Stimulated activated memory B cell treated with anti-CD40 and anti-IgM and Interleukin-4, amounts not matched to agents 10 μg/mL and 1 μg/mL and 100 μg/mL, for 72 hours (primary cell): ENCODE measurements around the gene ASRGL1.
A peak's percentile ranks its signal among the peaks of the same experiment; 100 is the strongest.

ENCODE experiments used
- ATAC-seq: fragments of 150-1000 bp; cut with Tn5 transposase; 2 replicates; pipeline ENCODE4 v1.10.0; 2021
- H3K27ac Mint-ChIP-seq: one replicate; pipeline ENCODE4 v1.8.0; 2022; ENCODE audit warnings: mild to moderate bottlenecking, mixed read lengths
- H3K27me3 Mint-ChIP-seq: one replicate; pipeline ENCODE4 v1.8.0; 2022; ENCODE audit warnings: mixed read lengths
- H3K36me3 Mint-ChIP-seq: one replicate; pipeline ENCODE4 v1.8.0; 2022; ENCODE audit warnings: mixed read lengths
- H3K4me1 Mint-ChIP-seq: one replicate; pipeline ENCODE4 v1.8.0; 2022; ENCODE audit warnings: mixed read lengths
- H3K4me3 Mint-ChIP-seq: one replicate; pipeline ENCODE4 v1.8.0; 2022; ENCODE audit warnings: mild to moderate bottlenecking, moderate library complexity, mixed read lengths
- H3K9me3 Mint-ChIP-seq: one replicate; pipeline ENCODE4 v1.8.0; 2022; ENCODE audit warnings: mixed read lengths

The ASRGL1 gene

DNA sequence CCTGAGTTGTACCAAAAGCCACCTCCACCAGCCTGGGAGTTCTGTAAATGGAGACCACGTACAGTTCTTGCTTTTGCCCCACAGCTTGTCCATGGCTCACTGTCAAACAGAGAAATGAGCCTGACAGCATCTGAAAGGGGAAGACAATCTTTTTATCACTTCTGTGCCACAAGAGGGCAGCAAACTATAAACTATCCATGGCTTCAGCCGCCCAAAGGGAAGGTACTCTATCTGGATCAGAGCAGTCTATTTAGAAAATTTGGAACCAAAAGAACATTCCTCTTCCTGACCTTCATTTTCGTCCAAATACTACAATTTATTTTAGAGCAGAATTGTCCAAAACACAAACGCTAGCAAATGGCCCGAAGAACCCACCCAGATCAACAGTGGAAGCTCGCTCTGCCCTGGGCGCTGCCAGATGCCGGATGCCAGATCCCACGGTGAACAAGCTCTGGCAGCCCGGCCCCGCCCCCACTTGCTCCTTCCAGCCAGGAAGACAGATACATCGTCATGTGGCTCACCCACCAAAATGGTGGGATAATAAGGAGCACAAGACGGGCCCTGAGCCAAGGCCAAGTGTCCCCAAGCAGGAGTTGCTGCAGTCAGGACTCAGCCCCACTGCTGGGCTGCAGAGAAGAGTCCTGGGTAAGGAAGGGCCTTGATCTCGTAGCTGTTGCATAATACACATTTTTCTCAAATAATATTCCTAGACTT lies 57.7 kb downstream of the ASRGL1 start:
- peaks cover 21% of the 10 kb centered on the region for H3K27me3 Mint-ChIP-seq
- no peak overlapping the region for H3K4me3 Mint-ChIP-seq
- H3K36me3 Mint-ChIP-seq = no peaks in the 10 kb centered on the region
- H3K4me1 Mint-ChIP-seq = no peaks in the 10 kb centered on the region
- peak; percentile 84 for ATAC-seq
- no peak overlapping the region for H3K27ac Mint-ChIP-seq
- no peaks in the 10 kb centered on the region for H3K9me3 Mint-ChIP-seq

DNA sequence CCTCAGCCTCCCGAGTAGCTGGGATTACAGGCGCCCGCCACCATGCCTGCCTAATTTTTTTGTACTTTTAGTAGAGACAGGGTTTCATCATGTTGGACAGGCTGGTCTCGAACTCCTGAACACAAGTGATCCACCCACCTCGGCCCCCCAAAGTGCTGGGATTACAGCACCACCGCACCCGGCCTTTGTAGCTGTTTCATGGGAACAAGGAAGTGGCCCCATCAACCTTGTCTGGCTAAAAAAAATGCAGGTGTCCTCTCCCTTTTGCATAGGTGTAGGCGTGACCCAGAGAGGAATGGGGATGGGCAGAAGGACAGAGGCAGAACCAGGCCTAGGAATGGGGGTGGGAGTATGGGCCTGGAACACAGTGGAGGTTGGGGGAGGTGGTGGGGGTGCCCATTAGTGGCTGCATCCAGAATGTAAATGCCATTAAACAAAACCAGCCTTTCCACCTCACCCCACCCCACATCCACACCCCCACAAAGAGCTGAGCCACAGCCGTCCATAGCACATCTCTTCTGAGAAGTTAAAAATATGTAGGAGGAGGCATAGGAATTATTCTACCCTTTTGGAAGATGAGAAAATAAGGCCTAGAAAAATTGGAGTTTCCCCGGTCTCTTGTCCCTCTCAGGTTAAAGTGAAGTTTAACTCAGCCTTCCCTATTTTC lies 58.8 kb downstream of the ASRGL1 start:
- no peak for ATAC-seq
- Mint-ChIP-seq H3K27ac (no peak overlapping the region), H3K36me3 (no peaks in the 10 kb centered on the region), H3K27me3 (peaks cover 24% of the 10 kb centered on the region), H3K4me3 (no peak overlapping the region), H3K9me3 (no peaks in the 10 kb centered on the region), H3K4me1 (no peaks in the 10 kb centered on the region)

DNA sequence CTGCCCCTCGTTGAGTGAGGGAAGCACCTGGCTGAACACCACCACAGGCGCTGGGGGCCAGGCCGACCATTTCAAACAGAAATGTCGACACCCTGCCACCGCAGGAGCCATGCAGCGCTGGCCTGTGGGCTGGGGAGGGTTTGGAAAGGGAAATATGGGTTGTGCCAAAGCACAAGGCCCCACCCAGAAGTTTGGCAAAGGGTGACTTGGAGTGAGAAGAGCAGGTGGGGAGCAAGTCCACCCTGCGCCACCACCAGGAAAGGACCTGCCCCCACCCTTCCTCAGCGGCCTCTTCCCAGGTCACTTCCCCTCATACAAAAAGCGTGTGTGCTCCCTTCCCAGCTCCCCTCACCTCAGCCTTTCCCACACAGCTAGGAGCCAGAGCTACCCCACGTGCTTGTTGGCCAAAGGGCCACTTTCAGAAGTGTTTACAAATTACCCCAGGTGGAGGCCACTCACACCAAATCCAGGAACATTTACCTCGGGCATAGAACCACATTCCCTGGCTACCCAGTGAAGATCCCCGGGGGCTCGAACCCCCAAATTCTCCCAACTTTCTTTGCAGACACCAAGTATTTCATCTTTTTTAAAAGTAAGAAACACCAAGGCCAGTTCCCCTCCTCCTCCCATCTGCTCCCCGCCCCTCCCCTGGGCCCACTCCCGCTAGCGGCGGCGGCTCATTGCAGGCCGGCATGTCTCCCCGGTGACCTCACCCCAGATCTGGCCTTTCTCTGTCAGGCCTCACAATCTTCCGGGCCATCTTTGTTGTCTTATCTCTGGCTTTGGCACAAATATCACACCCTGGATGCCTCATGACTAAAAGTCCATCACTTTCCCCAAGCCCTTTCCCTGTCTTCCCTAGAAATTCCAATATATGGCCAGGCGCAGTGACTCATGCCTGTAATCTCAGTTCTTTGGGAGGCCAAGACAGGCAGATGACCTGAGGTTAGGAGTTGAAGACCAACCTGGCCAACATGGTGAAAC lies 61.1 kb downstream of the ASRGL1 start:
- no peak for ATAC-seq
- H3K4me1 Mint-ChIP-seq = peaks cover 10% of the 10 kb centered on the region

GRCh38 chr11:62399172-62399877 lies 62.1 kb downstream of the ASRGL1 start:
- Mint-ChIP-seq H3K4me1 (peaks cover 10% of the 10 kb centered on the region), H3K9me3 (no peaks in the 10 kb centered on the region), H3K27ac (no peak overlapping the region), H3K27me3 (peaks cover 36% of the 10 kb centered on the region), H3K4me3 (no peak overlapping the region), H3K36me3 (no peaks in the 10 kb centered on the region)
- no peak for ATAC-seq

More for the DNA sequence above, 61.1 kb downstream of the ASRGL1 start:
- H3K27ac Mint-ChIP-seq = no peak overlapping the region
- H3K27me3 Mint-ChIP-seq = peaks cover 36% of the 10 kb centered on the region
- H3K4me3 Mint-ChIP-seq = no peak overlapping the region
- H3K9me3 Mint-ChIP-seq = no peaks in the 10 kb centered on the region
- H3K36me3 Mint-ChIP-seq = no peaks in the 10 kb centered on the region

DNA sequence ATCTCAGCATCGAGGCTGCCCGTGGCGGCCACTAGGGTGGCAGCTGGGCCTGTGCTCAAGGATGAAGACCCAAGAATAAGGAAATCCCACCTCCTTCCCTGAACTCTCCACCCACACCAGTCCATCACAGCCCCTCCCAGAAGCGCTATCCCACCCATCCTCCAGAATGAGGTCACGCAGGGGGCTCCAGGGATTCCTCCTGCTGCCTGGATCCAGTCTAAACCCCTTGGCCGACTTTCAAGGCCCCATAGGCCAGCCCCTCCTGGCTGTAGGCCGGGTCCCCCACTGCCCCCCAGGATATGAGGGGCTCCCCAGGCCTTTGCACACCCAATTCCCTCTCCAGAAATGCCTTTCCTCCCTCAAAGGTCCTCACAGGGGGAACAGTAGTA lies 62.6 kb downstream of the ASRGL1 start:
- H3K36me3 Mint-ChIP-seq = no peaks in the 10 kb centered on the region
- ATAC-seq = no peak
- no peak overlapping the region for H3K4me3 Mint-ChIP-seq
- H3K4me1 Mint-ChIP-seq = peaks cover 10% of the 10 kb centered on the region
- H3K9me3 Mint-ChIP-seq = no peaks in the 10 kb centered on the region
- H3K27me3 Mint-ChIP-seq = peaks cover 36% of the 10 kb centered on the region
- no peak overlapping the region for H3K27ac Mint-ChIP-seq

DNA sequence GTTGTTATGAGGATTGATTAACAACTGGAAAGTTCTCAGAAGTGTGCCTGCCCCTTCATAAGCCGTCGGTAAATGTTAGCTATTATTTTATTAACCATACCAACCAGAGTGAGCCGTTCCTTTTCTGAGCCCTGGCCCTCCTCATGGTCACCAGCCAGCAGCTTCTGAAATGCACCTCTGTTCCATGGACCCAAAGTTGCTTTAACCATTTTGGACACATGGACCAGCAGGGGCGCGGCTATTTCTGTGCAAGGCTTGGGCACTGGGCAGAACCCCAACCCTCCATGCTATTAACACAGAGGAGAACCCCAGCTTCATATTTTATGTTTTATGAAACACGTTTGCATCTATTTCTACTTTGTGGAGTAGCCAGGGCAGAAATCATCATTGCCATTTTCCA lies 63.0 kb downstream of the ASRGL1 start:
- H3K27ac Mint-ChIP-seq = no peak overlapping the region

GRCh38 chr11:62400760-62401159 lies 63.5 kb downstream of the ASRGL1 start:
- Mint-ChIP-seq H3K27me3 (peaks cover 36% of the 10 kb centered on the region), H3K9me3 (no peaks in the 10 kb centered on the region), H3K4me1 (peaks cover 10% of the 10 kb centered on the region), H3K36me3 (no peaks in the 10 kb centered on the region), H3K4me3 (no peak overlapping the region), H3K27ac (no peak overlapping the region)
- ATAC-seq = no peak

More for the DNA sequence above, 63.0 kb downstream of the ASRGL1 start:
- no peak overlapping the region for H3K4me3 Mint-ChIP-seq
- peaks cover 36% of the 10 kb centered on the region for H3K27me3 Mint-ChIP-seq
- no peaks in the 10 kb centered on the region for H3K9me3 Mint-ChIP-seq
- no peak for ATAC-seq
- no peaks in the 10 kb centered on the region for H3K36me3 Mint-ChIP-seq
- H3K4me1 Mint-ChIP-seq = peaks cover 10% of the 10 kb centered on the region

- Mint-ChIP-seq H3K4me3 (no peak overlapping the region), H3K27me3 (peaks cover 36% of the 10 kb centered on the region), H3K27ac (no peak overlapping the region)
These were observed 64.1 kb downstream of the ASRGL1 start for GRCh38 chr11:62401356-62401755.

DNA sequence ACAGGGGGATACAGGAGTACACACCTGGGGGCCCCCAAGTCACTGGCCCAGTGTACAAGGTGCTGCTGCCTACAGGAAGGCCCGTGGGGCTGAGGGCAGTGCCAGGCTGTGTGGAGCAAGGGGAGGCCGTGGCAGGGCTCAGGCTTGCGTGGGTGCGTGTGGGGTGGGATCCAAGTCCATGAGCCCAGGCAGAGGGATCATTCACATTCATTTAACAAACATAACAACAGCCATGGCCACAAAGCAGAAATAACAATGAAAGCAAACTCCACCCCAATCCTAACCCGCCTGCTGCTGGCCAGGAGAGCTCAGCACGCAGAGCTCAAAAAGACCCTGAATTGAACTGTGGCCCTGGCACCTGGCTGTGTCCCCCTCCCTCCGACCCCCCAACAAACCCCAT lies 64.6 kb downstream of the ASRGL1 start:
- no peak for ATAC-seq
- H3K4me1 Mint-ChIP-seq = peaks cover 10% of the 10 kb centered on the region
- H3K4me3 Mint-ChIP-seq = no peak overlapping the region

More at GRCh38 chr11:62401356-62401755, 64.1 kb downstream of the ASRGL1 start:
- Mint-ChIP-seq H3K4me1 (peaks cover 10% of the 10 kb centered on the region), H3K36me3 (no peaks in the 10 kb centered on the region), H3K9me3 (no peaks in the 10 kb centered on the region)
- no peak for ATAC-seq

GRCh38 chr11:62402226-62402959 lies 65.1 kb downstream of the ASRGL1 start:
- peaks cover 36% of the 10 kb centered on the region for H3K27me3 Mint-ChIP-seq
- H3K4me3 Mint-ChIP-seq = no peak overlapping the region
- no peaks in the 10 kb centered on the region for H3K9me3 Mint-ChIP-seq
- H3K36me3 Mint-ChIP-seq = no peaks in the 10 kb centered on the region
- ATAC-seq = no peak
- H3K4me1 Mint-ChIP-seq = peaks cover 10% of the 10 kb centered on the region
- H3K27ac Mint-ChIP-seq = peak overlapping the region; percentile 36

More for the DNA sequence above, 64.6 kb downstream of the ASRGL1 start:
- Mint-ChIP-seq H3K9me3 (no peaks in the 10 kb centered on the region), H3K27ac (peak overlapping the region; percentile 36), H3K27me3 (peaks cover 36% of the 10 kb centered on the region), H3K36me3 (no peaks in the 10 kb centered on the region)

DNA sequence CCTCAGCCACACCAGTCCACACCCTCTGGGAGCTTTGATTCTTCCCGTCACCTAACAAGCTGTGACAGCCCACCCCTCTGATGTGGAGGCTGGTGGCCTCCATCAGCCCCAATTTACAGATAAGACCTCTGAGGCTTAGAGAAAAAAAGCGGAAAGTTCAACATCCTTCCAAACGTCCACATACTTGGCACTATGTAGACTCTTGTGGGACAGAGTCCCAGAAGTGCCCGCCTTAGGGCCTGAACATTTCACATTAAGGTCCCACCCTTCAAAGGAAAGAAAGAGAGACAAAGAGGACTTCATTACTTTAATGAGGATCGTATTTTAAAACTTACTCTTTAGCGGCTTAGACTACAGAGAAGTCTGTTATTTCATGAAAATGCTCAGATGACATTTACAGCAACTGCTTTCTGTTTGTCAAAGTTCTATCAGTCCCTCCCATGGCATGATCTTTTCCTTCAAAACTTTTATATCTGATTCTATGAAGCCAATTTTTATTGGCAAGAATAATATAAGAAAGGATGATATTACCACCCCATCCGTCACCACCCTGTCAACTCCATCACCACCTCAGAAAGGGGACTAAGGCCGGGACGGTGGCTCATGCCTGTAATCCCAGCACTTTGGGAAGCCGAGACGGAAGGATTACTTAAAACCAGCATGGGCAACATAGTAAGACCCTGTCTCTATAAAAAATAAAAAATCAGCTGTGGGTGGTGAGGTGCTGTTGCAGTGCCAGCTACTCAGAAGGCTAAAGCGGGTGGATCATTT lies 65.9 kb downstream of the ASRGL1 start:
- Mint-ChIP-seq H3K9me3 (no peaks in the 10 kb centered on the region), H3K27ac (peak overlapping the region; percentile 36), H3K36me3 (no peaks in the 10 kb centered on the region), H3K4me3 (no peak overlapping the region), H3K27me3 (peaks cover 33% of the 10 kb centered on the region), H3K4me1 (peaks cover 10% of the 10 kb centered on the region)
- ATAC-seq = no peak

GRCh38 chr11:62404435-62404834 lies 67.2 kb downstream of the ASRGL1 start:
- Mint-ChIP-seq H3K9me3 (no peaks in the 10 kb centered on the region), H3K27me3 (peaks cover 23% of the 10 kb centered on the region), H3K4me3 (no peak overlapping the region), H3K27ac (no peak overlapping the region), H3K4me1 (peaks cover 10% of the 10 kb centered on the region), H3K36me3 (no peaks in the 10 kb centered on the region)
- no peak for ATAC-seq

- Mint-ChIP-seq H3K36me3 (no peaks in the 10 kb centered on the region), H3K4me1 (peaks cover 10% of the 10 kb centered on the region), H3K27me3 (peaks cover 23% of the 10 kb centered on the region), H3K9me3 (no peaks in the 10 kb centered on the region), H3K4me3 (no peak overlapping the region), H3K27ac (no peak overlapping the region)
- ATAC-seq = no peak
These were observed 67.7 kb downstream of the ASRGL1 start for GRCh38 chr11:62404901-62405300.
